Caco-2 (cell line): ENCODE data around the gene SPDYE4. TPM values are rescaled to one million over a fixed set of nuclear protein-coding genes. Genes with fewer than 3 reads are reported as not detected.
A peak's percentile ranks its signal among the peaks of the same experiment; 100 is the strongest.

Experiments
- BruUV-seq: library from RNA; stranded (reverse); fragments of 400-500 nt; replicated peaks from 2 replicates; lab custom pipeline; 2021; lab: Mats Ljungman, UMichigan
- CTCF ChIA-PET: fragments of 300-600 bp; sonication (Branson Sonifier 250); formaldehyde crosslinking; loops from one replicate; lab custom pipeline; 2022; ENCODE audit warnings: antibody characterized with exemption; lab: Charles Lee
- POLR2A ChIA-PET: fragments of 300-600 bp; sonication (Branson Sonifier 250); formaldehyde crosslinking; loops from one replicate; lab custom pipeline; 2022; ENCODE audit warnings: antibody characterized with exemption; lab: Charles Lee
- DNase-seq, 2 experiments: peaks; one replicate each; pipeline versions ENCODE4 v3.0.0 to v3.0.0-alpha.2; 2020 to 2022
- H3K27me3 ChIP-seq: replicated peaks from 2 replicates; pipeline ENCODE4 v1.6.0; 2011; ENCODE audit warnings: low read length; ENCODE audit not compliant: control insufficient read depth, insufficient read depth
- H3K36me3 ChIP-seq: 2 replicates; pipeline ENCODE4 v1.5.1; 2011; ENCODE audit warnings: low read length; ENCODE audit not compliant: control insufficient read depth, insufficient read depth
- H3K4me1 ChIP-seq: fragments of 250-450 bp; sonication (Bioruptor Pico); 2 replicates; pipeline ENCODE4 v1.5.1; 2020; ENCODE audit warnings: mild to moderate bottlenecking
- H3K4me3 ChIP-seq: 2 replicates; pipeline ENCODE4 v1.5.1; 2011; ENCODE audit warnings: low read depth, mild to moderate bottlenecking, control low read depth, low read length
- H3K9me3 ChIP-seq: fragments of 250-450 bp; sonication (Bioruptor Pico); 2 replicates; pipeline ENCODE4 v1.5.1; 2020; ENCODE audit warnings: mild to moderate bottlenecking, moderate library complexity
- H3K27ac Mint-ChIP-seq: one replicate; pipeline ENCODE4 v1.8.0; 2022; ENCODE audit warnings: mixed read lengths; ENCODE audit not compliant: unreplicated experiment
- H3K27me3 Mint-ChIP-seq: one replicate; pipeline ENCODE4 v1.8.0; 2022; ENCODE audit warnings: mixed read lengths; ENCODE audit not compliant: insufficient read depth, unreplicated experiment
- H3K36me3 Mint-ChIP-seq: one replicate; pipeline ENCODE4 v1.8.0; 2022; ENCODE audit warnings: mild to moderate bottlenecking, mixed read lengths; ENCODE audit not compliant: insufficient read depth, unreplicated experiment
- H3K4me1 Mint-ChIP-seq: one replicate; pipeline ENCODE4 v1.8.0; 2022; ENCODE audit warnings: low read depth, mixed read lengths; ENCODE audit not compliant: unreplicated experiment
- H3K4me3 Mint-ChIP-seq: one replicate; pipeline ENCODE4 v1.8.0; 2022; ENCODE audit warnings: mild to moderate bottlenecking, moderate library complexity, mixed read lengths; ENCODE audit not compliant: unreplicated experiment
- H3K9me3 Mint-ChIP-seq: one replicate; pipeline ENCODE4 v1.8.0; 2022; ENCODE audit warnings: mixed read lengths; ENCODE audit not compliant: unreplicated experiment
- CTCF ChIP-seq, 2 experiments: fragments of 200-600 bp in 1 of 2; IDR thresholded peaks; 1 replicate in 1 of 2; 2 replicates in 1 of 2; pipeline versions ENCODE4 v1.5.1 to v1.8.0; 2011 to 2022; ENCODE audit warnings: antibody characterized with exemption in 1 of 2, control low read depth in 1 of 2, inconsistent platforms in 1 of 2, low read depth in 1 of 2, low read length in 1 of 2, mild to moderate bottlenecking in 1 of 2, moderate library complexity in 1 of 2; ENCODE audit not compliant: insufficient read depth in 1 of 2, severe bottlenecking in 1 of 2, unreplicated experiment in 1 of 2
- intact Hi-C: fragments of 100-400 bp; cut with micrococcal nuclease; formaldehyde crosslinking; loops from one replicate; pipeline ENCODE4 v1.10.0; 2022; ENCODE audit not compliant: unreplicated experiment
- total RNA-seq: library from RNA; stranded (reverse); gene quantifications from 2 replicates; pipeline ENCODE4 v1.2.3, GENCODE V29; 2022

SPDYE4 gene
- total RNA-seq, 1 experiment from 2014 or later = not detected

- Histone ChIP-seq H3K36me3 (no peaks in the 10 kb centered on the region), H3K27me3 (no peaks in the 10 kb centered on the region), H3K4me3 (no peak overlapping the region), H3K9me3 (no peaks in the 10 kb centered on the region), H3K4me1 (peaks cover 7% of the 10 kb centered on the region; the same call in 1 of the 2 replicates)
- ChIA-PET CTCF (no interaction called here), POLR2A (no interaction called here)
- Mint-ChIP-seq H3K27ac (no peak overlapping the region), H3K9me3 (no peaks in the 10 kb centered on the region), H3K4me1 (peaks cover 23% of the 10 kb centered on the region), H3K27me3 (peaks cover 8% of the 10 kb centered on the region), H3K4me3 (no peak overlapping the region), H3K36me3 (no peaks in the 10 kb centered on the region)
- intact Hi-C loops = no loop called here
- TF ChIP-seq CTCF (IDR thresholded peaks at IDR 0.05; ENCODE audit: insufficient read depth in 1 of 2, low read depth in 1 of 2, low read length in 1 of 2, severe bottlenecking in 1 of 2, unreplicated experiment in 1 of 2) = no peak
- no TSS peak for BruUV-seq
- DNase-seq = no peak
These were observed 31.4 kb upstream of the SPDYE4 start for GRCh38 chr17:8789743-8790142.

GRCh38 chr17:8788998-8789397, 30.7 kb upstream of the SPDYE4 start:
- DNase-seq = peak in 1 of 2 experiments; percentile 39
- no TSS peak for BruUV-seq
- Mint-ChIP-seq H3K4me3 (no peak overlapping the region), H3K9me3 (no peaks in the 10 kb centered on the region), H3K36me3 (no peaks in the 10 kb centered on the region), H3K27ac (no peak overlapping the region), H3K4me1 (peaks cover 23% of the 10 kb centered on the region), H3K27me3 (peaks cover 8% of the 10 kb centered on the region)
- POLR2A ChIA-PET = no interaction called here
- TF ChIP-seq CTCF (IDR thresholded peaks at IDR 0.05; ENCODE audit: insufficient read depth in 1 of 2, low read depth in 1 of 2, low read length in 1 of 2, severe bottlenecking in 1 of 2, unreplicated experiment in 1 of 2) = no peak
- CTCF ChIA-PET = no interaction called here
- Histone ChIP-seq H3K4me3 (no peak overlapping the region), H3K27me3 (no peaks in the 10 kb centered on the region), H3K36me3 (no peaks in the 10 kb centered on the region), H3K4me1 (peaks cover 7% of the 10 kb centered on the region; the same call in 1 of the 2 replicates), H3K9me3 (no peaks in the 10 kb centered on the region)
- intact Hi-C loops = no loop called here

GRCh38 chr17:8785547-8786413, 27.4 kb upstream of the SPDYE4 start:
- intact Hi-C loops = loop anchor here (1.0 kb wide), 1 partner anchor 31 kb away; no protein-coding TSS in a partner anchor
- no peaks in the 10 kb centered on the region for H3K9me3 ChIP-seq
- Mint-ChIP-seq H3K9me3 (no peaks in the 10 kb centered on the region), H3K4me1 (peaks cover 16% of the 10 kb centered on the region), H3K27me3 (peaks cover 5% of the 10 kb centered on the region), H3K27ac (no peak overlapping the region), H3K4me3 (no peak overlapping the region), H3K36me3 (no peaks in the 10 kb centered on the region)
- H3K4me1 ChIP-seq = peaks cover 7% of the 10 kb centered on the region; the same call in 1 of the 2 replicates
- CTCF ChIA-PET = interaction anchor here (0.6 to 1.7 kb wide), 5 partner anchors 35 to 722 kb away, joined by 3 to 9 read pairs (median 4); no protein-coding TSS in a partner anchor
- H3K27me3 ChIP-seq = no peaks in the 10 kb centered on the region
- peak; percentile 61 to 75 for DNase-seq
- no peak overlapping the region for H3K4me3 ChIP-seq
- POLR2A ChIA-PET = interaction anchor here (0.6 kb wide), 1 partner anchor 23 kb away, joined by 6 read pairs; no protein-coding TSS in a partner anchor
- no peaks in the 10 kb centered on the region for H3K36me3 ChIP-seq
- peak; percentile 59 to 63 for TF ChIP-seq CTCF (IDR thresholded peaks at IDR 0.05; ENCODE audit: insufficient read depth in 1 of 2, low read depth in 1 of 2, low read length in 1 of 2, severe bottlenecking in 1 of 2, unreplicated experiment in 1 of 2)
- no TSS peak for BruUV-seq
